Endothelial cell of umbilical vein (primary cell): ENCODE measurements around the gene CACNA1B. TPM values are rescaled to one million over a fixed set of nuclear protein-coding genes. Genes with fewer than 3 reads are reported as not detected.

Experiments
- BruUV-seq: library from RNA; stranded (reverse); fragments of 400-500 nt; replicated peaks from 2 replicates; lab custom pipeline; 2021; lab: Mats Ljungman, UMichigan
- CTCF ChIA-PET: fragments of 300-600, 350-600 bp; sonication (Branson Sonifier 250); formaldehyde crosslinking; loops from one replicate; lab custom pipeline; 2021; ENCODE audit warnings: antibody characterized with exemption, inconsistent platforms; lab: Charles Lee
- POLR2A ChIA-PET: fragments of 300-600, 350-600 bp; sonication (Branson Sonifier 250); formaldehyde crosslinking; loops from one replicate; lab custom pipeline; 2021; ENCODE audit warnings: antibody characterized with exemption, inconsistent platforms; lab: Charles Lee
- DNase-seq: peaks from one replicate; pipeline ENCODE4 v3.0.0-alpha.2; 2011; ENCODE audit warnings: low read depth, low spot score
- FAIRE-seq: peaks from 2 replicates; lab custom pipeline; 2011; peaks lifted over from hg19 to GRCh38; lab: Jason Lieb, UNC
- H2AFZ ChIP-seq: 2 replicates; pipeline ENCODE4 v1.6.0; 2012; ENCODE audit warnings: low read depth, low read length, control low read depth, inconsistent platforms
- H3K27ac ChIP-seq: 2 replicates; pipeline ENCODE4 v1.5.1; 2011; ENCODE audit warnings: low read depth, mild to moderate bottlenecking, control low read depth, low read length, moderate library complexity; ENCODE audit not compliant: insufficient read depth
- H3K27me3 ChIP-seq, 2 experiments: 2 replicates each; pipeline versions ENCODE4 v1.6.0 to v1.6.1; 2011; ENCODE audit warnings: low read length in 2 of 2, mixed read lengths in 1 of 2; ENCODE audit not compliant: control insufficient read depth in 2 of 2, insufficient read depth in 2 of 2
- H3K36me3 ChIP-seq, 2 experiments: 2 replicates in 1 of 2; 3 replicates in 1 of 2; pipeline ENCODE4 v1.5.1; 2011; ENCODE audit warnings: low read length in 2 of 2, mild to moderate bottlenecking in 1 of 2, moderate library complexity in 1 of 2; ENCODE audit not compliant: control insufficient read depth in 2 of 2, insufficient read depth in 2 of 2; ENCODE audit errors: extremely low read depth in 1 of 2
- H3K4me1 ChIP-seq: 3 replicates; pipeline ENCODE4 v1.5.1; 2011; ENCODE audit warnings: mild to moderate bottlenecking, low read length; ENCODE audit not compliant: control insufficient read depth, insufficient read depth; ENCODE audit errors: extremely low read depth
- H3K4me2 ChIP-seq: 2 replicates; pipeline ENCODE4 v1.6.1; 2011; ENCODE audit warnings: low read length, control low read depth, mixed read lengths; ENCODE audit not compliant: insufficient read depth
- H3K4me3 ChIP-seq, 3 experiments: fragments of 200-600 bp in 1 of 3; sonication (generic), shearing (Covaris generic) in 1 of 3; replicated peaks in 1 of 3; 2 replicates each; pipeline ENCODE4 v1.5.1; 2011 to 2016; ENCODE audit warnings: control low read depth in 3 of 3, low read length in 3 of 3, mild to moderate bottlenecking in 2 of 3, inconsistent platforms in 1 of 3, low read depth in 1 of 3, moderate library complexity in 1 of 3; ENCODE audit not compliant: insufficient read depth in 1 of 3
- H3K79me2 ChIP-seq: 2 replicates; pipeline ENCODE4 v1.6.0; 2012; ENCODE audit warnings: low read length, inconsistent platforms; ENCODE audit not compliant: control insufficient read depth, insufficient read depth
- H3K9ac ChIP-seq: replicated peaks from 2 replicates; pipeline ENCODE3; 2011; ENCODE audit warnings: low read length, control low read depth; ENCODE audit not compliant: insufficient read depth; ENCODE audit errors: extremely low read depth
- H3K9me1 ChIP-seq: replicated peaks from 3 replicates; pipeline ENCODE4 v1.6.0; 2011; ENCODE audit warnings: mild to moderate bottlenecking, low read length; ENCODE audit not compliant: control insufficient read depth, insufficient read depth; ENCODE audit errors: extremely low read depth
- H3K9me3 ChIP-seq: replicated peaks from 2 replicates; pipeline ENCODE4 v1.5.1; 2012; ENCODE audit warnings: low read length, inconsistent platforms; ENCODE audit not compliant: control insufficient read depth, insufficient read depth
- H4K20me1 ChIP-seq: replicated peaks from 2 replicates; pipeline ENCODE3; 2011; ENCODE audit warnings: mild to moderate bottlenecking, low read length; ENCODE audit not compliant: control insufficient read depth, insufficient read depth; ENCODE audit errors: extremely low read depth
- CTCF ChIP-seq, 2 donors: IDR thresholded peaks; 1 replicate in 1 of 2; 2 replicates in 1 of 2; pipeline ENCODE4 v1.5.1; 2011; ENCODE audit warnings: low read length in 2 of 2, mild to moderate bottlenecking in 2 of 2, moderate library complexity in 2 of 2, control low read depth in 1 of 2, inconsistent platforms in 1 of 2, low read depth in 1 of 2; ENCODE audit not compliant: insufficient read depth in 1 of 2; ENCODE audit errors: extremely low read depth in 1 of 2
- EZH2 ChIP-seq: IDR thresholded peaks from 2 replicates; pipeline ENCODE4 v1.6.1; 2012; ENCODE audit warnings: borderline replicate concordance, low read depth, mild to moderate bottlenecking, moderate library complexity, low read length, inconsistent platforms; ENCODE audit not compliant: severe bottlenecking
- FOS ChIP-seq: IDR thresholded peaks from 2 replicates; pipeline ENCODE4 v1.6.1; 2011; ENCODE audit warnings: mild to moderate bottlenecking, low read length, moderate library complexity, borderline replicate concordance; ENCODE audit not compliant: insufficient read depth
- GATA2 ChIP-seq: IDR thresholded peaks from 2 replicates; pipeline ENCODE4 v1.7.0; 2011; ENCODE audit warnings: low read depth, mild to moderate bottlenecking, moderate library complexity, mixed read lengths, low read length; ENCODE audit not compliant: insufficient read length, insufficient read depth
- JUN ChIP-seq: IDR thresholded peaks from 2 replicates; pipeline ENCODE4 v1.6.1; 2011; ENCODE audit warnings: borderline replicate concordance, low read depth; ENCODE audit not compliant: insufficient read length, insufficient read depth
- MYC ChIP-seq: IDR thresholded peaks from one replicate; pipeline ENCODE4 v1.6.1; 2011; ENCODE audit warnings: mild to moderate bottlenecking, low read depth, low read length
- POLR2A ChIP-seq: IDR thresholded peaks from 2 replicates; pipeline ENCODE4 v1.6.1; 2012; ENCODE audit warnings: low read depth, mild to moderate bottlenecking, control low read depth, low read length
- POLR2AphosphoS5 ChIP-seq: IDR thresholded peaks from 2 replicates; pipeline ENCODE4 v1.6.1; 2012; ENCODE audit warnings: low read depth, mild to moderate bottlenecking, control low read depth, low read length, moderate library complexity; ENCODE audit not compliant: insufficient read depth
- dilution Hi-C: fragments of 300-500 bp; cut with MboI; formaldehyde crosslinking; loops from one replicate; pipeline ENCODE4 v1.15.0; 2019; ENCODE audit warnings: low sequenced_read_pairs; ENCODE audit not compliant: extremely low pct_ligation_motif_present
- intact Hi-C: fragments of 100-400 bp; cut with micrococcal nuclease; formaldehyde crosslinking; loops from one replicate; pipeline ENCODE4 v1.10.0; 2022
- polyA plus RNA-seq, 4 experiments: library from polyadenylated mRNA; depleted of rRNA in 3 of 4; stranded (reverse) in 3 of 4; unstranded in 1 of 4; fragments of >200 nt; gene quantifications; 2 replicates each; pipeline versions ENCODE4 v1.2.1 to v1.2.3, GENCODE V29; 2011 to 2012; ENCODE audit warnings: missing spikeins in 1 of 4
- total RNA-seq: library from RNA; stranded (reverse); gene quantifications from 2 replicates; pipeline ENCODE4 v1.2.3, GENCODE V29; 2021
- TF ChIP-seq, protein P1 (sequence below): IDR thresholded peaks from 2 replicates; pipeline ENCODE4 v1.6.1; 2011; ENCODE audit not compliant: insufficient read depth, insufficient read length

CACNA1B gene
- total and polyA plus RNA-seq, 2 donors (not counting 3 experiments of a cell fraction or from before 2014, with no cell fraction given), result 0.11 to 0.41 TPM

DNA sequence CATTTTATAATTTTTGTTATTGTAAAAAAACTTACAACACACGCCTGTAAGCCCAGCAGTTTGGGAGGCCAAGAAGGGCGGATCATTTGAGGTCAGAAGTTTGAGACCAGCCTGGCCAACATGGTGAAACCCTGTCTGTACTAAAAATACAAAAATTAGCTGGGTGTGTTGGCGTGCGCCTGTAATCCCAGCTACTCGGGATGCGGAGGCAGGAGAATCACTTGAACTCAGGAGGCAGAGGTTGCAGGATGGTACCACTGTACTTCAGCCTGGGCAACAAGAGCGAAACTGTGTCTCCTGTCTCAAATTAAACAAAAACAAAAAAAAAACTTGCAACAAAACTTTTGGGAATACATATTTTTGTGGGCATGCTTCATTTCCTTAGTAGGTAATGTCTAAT is 164.6 kb downstream of the CACNA1B start:
- no peak overlapping the region for H3K4me2 ChIP-seq
- intact Hi-C loops, result no loop called here
- no peak for DNase-seq
- CTCF ChIA-PET, result no interaction called here
- no TSS peak for BruUV-seq
- H3K4me3 ChIP-seq, result no peak overlapping the region
- no peaks in the 10 kb centered on the region for H3K4me1 ChIP-seq
- H3K27ac ChIP-seq, result no peak overlapping the region
- no peak overlapping the region for H3K9ac ChIP-seq
- no peaks in the 10 kb centered on the region for H3K9me1 ChIP-seq
- no peaks in the 10 kb centered on the region for H3K9me3 ChIP-seq
- H3K36me3 ChIP-seq, result no peaks in the 10 kb centered on the region
- H4K20me1 ChIP-seq, result no peaks in the 10 kb centered on the region
- H2AFZ ChIP-seq, result no peak overlapping the region
- no peak for FAIRE-seq
- no peaks in the 10 kb centered on the region for H3K27me3 ChIP-seq
- dilution Hi-C loops, result no loop called here
- TF ChIP-seq GATA2, result no peak
- TF ChIP-seq JUN, result no peak
- TF ChIP-seq POLR2AphosphoS5, result no peak
- TF ChIP-seq MYC, result no peak
- TF ChIP-seq, protein P1, sequence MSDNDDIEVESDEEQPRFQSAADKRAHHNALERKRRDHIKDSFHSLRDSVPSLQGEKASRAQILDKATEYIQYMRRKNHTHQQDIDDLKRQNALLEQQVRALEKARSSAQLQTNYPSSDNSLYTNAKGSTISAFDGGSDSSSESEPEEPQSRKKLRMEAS, result no peak
- H3K79me2 ChIP-seq, result no peaks in the 10 kb centered on the region
- POLR2A ChIA-PET, result no interaction called here

- DNase-seq, result no peak
- no peaks in the 10 kb centered on the region for H3K9me1 ChIP-seq
- no peaks in the 10 kb centered on the region for H3K36me3 ChIP-seq
- ChIA-PET CTCF (no interaction called here), POLR2A (no interaction called here)
- dilution Hi-C loops (no loop called here), intact Hi-C loops (no loop called here)
- H2AFZ ChIP-seq, result no peak overlapping the region
- H3K79me2 ChIP-seq, result no peaks in the 10 kb centered on the region
- BruUV-seq, result no TSS peak
- no peaks in the 10 kb centered on the region for H4K20me1 ChIP-seq
- no peaks in the 10 kb centered on the region for H3K9me3 ChIP-seq
- H3K27ac ChIP-seq, result no peak overlapping the region
- FAIRE-seq, result no peak
- no peaks in the 10 kb centered on the region for H3K27me3 ChIP-seq
- no peak overlapping the region for H3K4me2 ChIP-seq
- no peak overlapping the region for H3K9ac ChIP-seq
- no peaks in the 10 kb centered on the region for H3K4me1 ChIP-seq
- TF ChIP-seq, protein P1, result no peak
- TF ChIP-seq JUN, result no peak
- no peak for TF ChIP-seq FOS
- TF ChIP-seq POLR2AphosphoS5, result no peak
- TF ChIP-seq CTCF (IDR thresholded peaks at IDR 0.05; ENCODE audit: extremely low read depth in 1 of 2, insufficient read depth in 1 of 2, low read depth in 1 of 2, low read length in 2 of 2), result no peak
- no peak for TF ChIP-seq EZH2
- no peak for TF ChIP-seq MYC
- TF ChIP-seq POLR2A, result no peak
- TF ChIP-seq GATA2, result no peak
- H3K4me3 ChIP-seq, result no peak overlapping the region
These were observed 165.1 kb downstream of the CACNA1B start for GRCh38 chr9:138042640-138043039.
